GM23338 (cell line): ENCODE results near the gene PKD1L1. TPM values are rescaled to one million over a fixed set of nuclear protein-coding genes. Genes with fewer than 3 reads are reported as not detected.

ENCODE experiments used
- ATAC-seq: fragments of 200-7000 bp; cut with Tn5 transposase; 3 replicates; pipeline ENCODE4 v1.9.1; 2020
- DNase-seq: peaks from one replicate; pipeline ENCODE4 v3.0.0-alpha.2; 2015; ENCODE audit warnings: low spot score
- H2AFZ ChIP-seq: fragments of 200-600 bp; sonication (generic); 2 replicates; pipeline ENCODE4 v1.8.0; 2016; ENCODE audit warnings: antibody characterized with exemption, mild to moderate bottlenecking, moderate library complexity
- H3F3A ChIP-seq: fragments of 200-600 bp; sonication (generic); replicated peaks from 2 replicates; pipeline ENCODE4 v1.8.0; 2017; ENCODE audit warnings: antibody characterized with exemption, mixed run types, low read depth
- H3K27ac ChIP-seq: fragments of 200-600 bp; sonication (generic); 2 replicates; pipeline ENCODE4 v1.6.1; 2016; ENCODE audit warnings: low read depth
- H3K27me3 ChIP-seq: fragments of 200-600 bp; sonication (generic); 2 replicates; pipeline ENCODE4 v1.8.0; 2016; ENCODE audit warnings: mild to moderate bottlenecking, mixed run types, moderate library complexity; ENCODE audit not compliant: insufficient read depth
- H3K36me3 ChIP-seq: fragments of 200-600 bp; sonication (generic); 2 replicates; pipeline ENCODE4 v1.8.0; 2016; ENCODE audit warnings: mild to moderate bottlenecking; ENCODE audit not compliant: insufficient read depth
- H3K4me1 ChIP-seq: fragments of 200-600 bp; sonication (generic); 2 replicates; pipeline ENCODE4 v1.8.0; 2016; ENCODE audit warnings: mild to moderate bottlenecking, moderate library complexity; ENCODE audit not compliant: insufficient read depth
- H3K4me2 ChIP-seq: fragments of 200-600 bp; sonication (generic); 2 replicates; pipeline ENCODE4 v1.7.1; 2017; ENCODE audit warnings: mixed run types
- H3K4me3 ChIP-seq: fragments of 200-600 bp; sonication (generic); 2 replicates; pipeline ENCODE4 v1.6.1; 2016; ENCODE audit warnings: mixed run types
- H3K79me2 ChIP-seq: fragments of 200-600 bp; sonication (generic); replicated peaks from 2 replicates; pipeline ENCODE4 v1.8.0; 2017; ENCODE audit warnings: mild to moderate bottlenecking; ENCODE audit not compliant: insufficient read depth
- H3K9me2 ChIP-seq: fragments of 200-600 bp; sonication (generic); 2 replicates; pipeline ENCODE4 v1.8.0; 2017; ENCODE audit not compliant: insufficient read depth
- H4K20me1 ChIP-seq: fragments of 200-600 bp; sonication (generic); replicated peaks from 2 replicates; pipeline ENCODE4 v1.8.0; 2017; ENCODE audit warnings: mild to moderate bottlenecking; ENCODE audit not compliant: insufficient read depth
- H3K27ac Mint-ChIP-seq: 2 replicates; pipeline ENCODE4 v1.8.0; 2020; ENCODE audit warnings: inconsistent platforms, mild to moderate bottlenecking, moderate library complexity, mixed read lengths
- H3K27me3 Mint-ChIP-seq: 3 replicates; pipeline ENCODE4 v1.8.0; 2022; ENCODE audit warnings: low read depth, mild to moderate bottlenecking, moderate library complexity, mixed read lengths, inconsistent platforms; ENCODE audit not compliant: insufficient read depth, poor library complexity
- H3K36me3 Mint-ChIP-seq: 3 replicates; pipeline ENCODE4 v1.8.0; 2021; ENCODE audit warnings: low read depth, mild to moderate bottlenecking, inconsistent platforms, moderate library complexity, mixed read lengths
- H3K4me1 Mint-ChIP-seq: 3 replicates; pipeline ENCODE4 v1.8.0; 2020; ENCODE audit warnings: mild to moderate bottlenecking, inconsistent platforms, mixed read lengths
- H3K4me3 Mint-ChIP-seq: 3 replicates; pipeline ENCODE4 v1.8.0; 2021; ENCODE audit warnings: moderate library complexity, mild to moderate bottlenecking, inconsistent platforms, mixed read lengths
- H3K9me3 Mint-ChIP-seq: 3 replicates; pipeline ENCODE4 v1.8.0; 2020; ENCODE audit warnings: moderate library complexity, mild to moderate bottlenecking, inconsistent platforms, mixed read lengths
- JUNB ChIP-seq: IDR thresholded peaks from one replicate; pipeline ENCODE4 v1.6.1; 2016; ENCODE audit warnings: antibody characterized with exemption; ENCODE audit not compliant: unreplicated experiment
- STAT1 ChIP-seq: IDR thresholded peaks from one replicate; pipeline ENCODE4 v1.6.1; 2016; ENCODE audit warnings: antibody characterized with exemption; ENCODE audit not compliant: unreplicated experiment
- ZNF114 ChIP-seq: fragments of 250-450 bp; sonication (Bioruptor Pico); IDR thresholded peaks from 2 replicates; pipeline ENCODE4 v1.5.0; 2020; ENCODE audit warnings: mild to moderate bottlenecking, moderate library complexity
- polyA plus RNA-seq: library from polyadenylated mRNA; unstranded; fragments of >200 nt; fragmentation: Nextera tagmentation; extraction: Ambion mirVana; gene quantifications from 2 replicates; pipeline ENCODE4 v1.2.1, GENCODE V29; 2016
- total RNA-seq: library from RNA; depleted of rRNA; stranded (reverse); fragments of >200 nt; shearing (Covaris generic); gene quantifications from 2 replicates; pipeline ENCODE4 v1.2.3, GENCODE V29; 2014
- TF ChIP-seq, protein P1 (sequence below): fragments of 250-450 bp; sonication (Bioruptor Pico); IDR thresholded peaks from 2 replicates; pipeline ENCODE4 v1.5.0; 2020; ENCODE audit warnings: mild to moderate bottlenecking, moderate library complexity
- TF ChIP-seq, protein P2 (sequence below): IDR thresholded peaks from 2 replicates; pipeline ENCODE4 v1.6.1; 2016; ENCODE audit warnings: antibody characterized with exemption

Gene PKD1L1
- total and polyA plus RNA-seq, 2 experiments from 2014 or later, result 0.03 TPM; not detected in 1

- H3K4me2 ChIP-seq, result no peak overlapping the region
- no peak overlapping the region for H2AFZ ChIP-seq
- ATAC-seq (no peak), DNase-seq (no peak)
- TF ChIP-seq STAT1 (no peak), JUNB (no peak)
- TF ChIP-seq, protein P1, sequence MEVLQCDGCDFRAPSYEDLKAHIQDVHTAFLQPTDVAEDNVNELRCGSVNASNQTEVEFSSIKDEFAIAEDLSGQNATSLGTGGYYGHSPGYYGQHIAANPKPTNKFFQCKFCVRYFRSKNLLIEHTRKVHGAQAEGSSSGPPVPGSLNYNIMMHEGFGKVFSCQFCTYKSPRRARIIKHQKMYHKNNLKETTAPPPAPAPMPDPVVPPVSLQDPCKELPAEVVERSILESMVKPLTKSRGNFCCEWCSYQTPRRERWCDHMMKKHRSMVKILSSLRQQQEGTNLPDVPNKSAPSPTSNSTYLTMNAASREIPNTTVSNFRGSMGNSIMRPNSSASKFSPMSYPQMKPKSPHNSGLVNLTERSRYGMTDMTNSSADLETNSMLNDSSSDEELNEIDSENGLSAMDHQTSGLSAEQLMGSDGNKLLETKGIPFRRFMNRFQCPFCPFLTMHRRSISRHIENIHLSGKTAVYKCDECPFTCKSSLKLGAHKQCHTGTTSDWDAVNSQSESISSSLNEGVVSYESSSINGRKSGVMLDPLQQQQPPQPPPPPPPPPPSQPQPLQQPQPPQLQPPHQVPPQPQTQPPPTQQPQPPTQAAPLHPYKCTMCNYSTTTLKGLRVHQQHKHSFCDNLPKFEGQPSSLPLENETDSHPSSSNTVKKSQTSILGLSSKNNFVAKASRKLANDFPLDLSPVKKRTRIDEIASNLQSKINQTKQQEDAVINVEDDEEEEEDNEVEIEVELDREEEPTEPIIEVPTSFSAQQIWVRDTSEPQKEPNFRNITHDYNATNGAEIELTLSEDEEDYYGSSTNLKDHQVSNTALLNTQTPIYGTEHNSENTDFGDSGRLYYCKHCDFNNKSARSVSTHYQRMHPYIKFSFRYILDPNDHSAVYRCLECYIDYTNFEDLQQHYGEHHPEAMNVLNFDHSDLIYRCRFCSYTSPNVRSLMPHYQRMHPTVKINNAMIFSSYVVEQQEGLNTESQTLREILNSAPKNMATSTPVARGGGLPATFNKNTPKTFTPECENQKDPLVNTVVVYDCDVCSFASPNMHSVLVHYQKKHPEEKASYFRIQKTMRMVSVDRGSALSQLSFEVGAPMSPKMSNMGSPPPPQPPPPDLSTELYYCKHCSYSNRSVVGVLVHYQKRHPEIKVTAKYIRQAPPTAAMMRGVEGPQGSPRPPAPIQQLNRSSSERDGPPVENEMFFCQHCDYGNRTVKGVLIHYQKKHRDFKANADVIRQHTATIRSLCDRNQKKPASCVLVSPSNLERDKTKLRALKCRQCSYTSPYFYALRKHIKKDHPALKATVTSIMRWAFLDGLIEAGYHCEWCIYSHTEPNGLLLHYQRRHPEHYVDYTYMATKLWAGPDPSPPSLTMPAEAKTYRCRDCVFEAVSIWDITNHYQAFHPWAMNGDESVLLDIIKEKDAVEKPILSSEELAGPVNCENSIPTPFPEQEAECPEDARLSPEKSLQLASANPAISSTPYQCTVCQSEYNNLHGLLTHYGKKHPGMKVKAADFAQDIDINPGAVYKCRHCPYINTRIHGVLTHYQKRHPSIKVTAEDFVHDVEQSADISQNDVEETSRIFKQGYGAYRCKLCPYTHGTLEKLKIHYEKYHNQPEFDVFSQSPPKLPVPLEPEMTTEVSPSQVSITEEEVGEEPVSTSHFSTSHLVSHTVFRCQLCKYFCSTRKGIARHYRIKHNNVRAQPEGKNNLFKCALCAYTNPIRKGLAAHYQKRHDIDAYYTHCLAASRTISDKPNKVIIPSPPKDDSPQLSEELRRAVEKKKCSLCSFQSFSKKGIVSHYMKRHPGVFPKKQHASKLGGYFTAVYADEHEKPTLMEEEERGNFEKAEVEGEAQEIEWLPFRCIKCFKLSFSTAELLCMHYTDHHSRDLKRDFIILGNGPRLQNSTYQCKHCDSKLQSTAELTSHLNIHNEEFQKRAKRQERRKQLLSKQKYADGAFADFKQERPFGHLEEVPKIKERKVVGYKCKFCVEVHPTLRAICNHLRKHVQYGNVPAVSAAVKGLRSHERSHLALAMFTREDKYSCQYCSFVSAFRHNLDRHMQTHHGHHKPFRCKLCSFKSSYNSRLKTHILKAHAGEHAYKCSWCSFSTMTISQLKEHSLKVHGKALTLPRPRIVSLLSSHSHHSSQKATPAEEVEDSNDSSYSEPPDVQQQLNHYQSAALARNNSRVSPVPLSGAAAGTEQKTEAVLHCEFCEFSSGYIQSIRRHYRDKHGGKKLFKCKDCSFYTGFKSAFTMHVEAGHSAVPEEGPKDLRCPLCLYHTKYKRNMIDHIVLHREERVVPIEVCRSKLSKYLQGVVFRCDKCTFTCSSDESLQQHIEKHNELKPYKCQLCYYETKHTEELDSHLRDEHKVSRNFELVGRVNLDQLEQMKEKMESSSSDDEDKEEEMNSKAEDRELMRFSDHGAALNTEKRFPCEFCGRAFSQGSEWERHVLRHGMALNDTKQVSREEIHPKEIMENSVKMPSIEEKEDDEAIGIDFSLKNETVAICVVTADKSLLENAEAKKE, result no peak
- no peaks in the 10 kb centered on the region for H3K79me2 ChIP-seq
- H3K27me3 Mint-ChIP-seq, result peaks cover 5% of the 10 kb centered on the region
- H3K4me1 ChIP-seq, result no peaks in the 10 kb centered on the region
- H3K4me3 ChIP-seq, result no peak overlapping the region
- no peaks in the 10 kb centered on the region for H4K20me1 ChIP-seq
- H3K9me2 ChIP-seq, result no peaks in the 10 kb centered on the region
- no peaks in the 10 kb centered on the region for H3K36me3 ChIP-seq
- no peaks in the 10 kb centered on the region for H3K4me1 Mint-ChIP-seq
- H3F3A ChIP-seq, result no peaks in the 10 kb centered on the region
- H3K4me3 Mint-ChIP-seq, result no peak overlapping the region
- no peak overlapping the region for H3K27ac Mint-ChIP-seq
- no peak overlapping the region for H3K27ac ChIP-seq
- no peaks in the 10 kb centered on the region for H3K36me3 Mint-ChIP-seq
- no peaks in the 10 kb centered on the region for H3K9me3 Mint-ChIP-seq
- no peaks in the 10 kb centered on the region for H3K27me3 ChIP-seq
Observed at GRCh38 chr7:47801423-47801822, 146.8 kb downstream of the PKD1L1 start.

DNA sequence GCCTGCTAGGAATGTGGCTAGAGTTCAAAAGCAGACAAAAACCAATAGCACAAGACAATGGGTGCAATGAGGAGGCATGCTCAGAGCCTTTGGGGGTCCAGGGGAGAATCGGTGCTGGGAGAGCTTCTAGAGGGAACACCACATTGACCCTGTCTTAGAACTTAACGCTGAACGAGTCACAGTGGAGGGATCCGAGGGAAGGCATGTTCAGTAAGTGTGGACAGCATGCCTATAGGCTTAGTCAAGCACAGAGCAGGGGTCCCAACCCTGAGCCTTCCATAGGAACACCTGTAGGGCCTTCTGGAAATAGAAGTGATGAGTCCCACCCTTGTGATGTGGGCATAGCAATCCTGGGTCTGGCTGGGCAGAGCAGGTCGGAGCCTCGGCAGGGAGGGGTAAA is 148.7 kb downstream of the PKD1L1 start:
- TF ChIP-seq, protein P1, result no peak
- TF ChIP-seq, protein P2, sequence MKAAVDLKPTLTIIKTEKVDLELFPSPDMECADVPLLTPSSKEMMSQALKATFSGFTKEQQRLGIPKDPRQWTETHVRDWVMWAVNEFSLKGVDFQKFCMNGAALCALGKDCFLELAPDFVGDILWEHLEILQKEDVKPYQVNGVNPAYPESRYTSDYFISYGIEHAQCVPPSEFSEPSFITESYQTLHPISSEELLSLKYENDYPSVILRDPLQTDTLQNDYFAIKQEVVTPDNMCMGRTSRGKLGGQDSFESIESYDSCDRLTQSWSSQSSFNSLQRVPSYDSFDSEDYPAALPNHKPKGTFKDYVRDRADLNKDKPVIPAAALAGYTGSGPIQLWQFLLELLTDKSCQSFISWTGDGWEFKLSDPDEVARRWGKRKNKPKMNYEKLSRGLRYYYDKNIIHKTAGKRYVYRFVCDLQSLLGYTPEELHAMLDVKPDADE, result no peak
- no peak for TF ChIP-seq ZNF114 (CRISPR knock-in tag)
- Mint-ChIP-seq H3K36me3 (no peaks in the 10 kb centered on the region), H3K9me3 (0 out of 3 replicates have a peak, but pooled peaks cover 1% of the 10 kb centered on the region), H3K27ac (no peak overlapping the region), H3K4me1 (no peaks in the 10 kb centered on the region), H3K4me3 (no peak overlapping the region), H3K27me3 (peaks cover 5% of the 10 kb centered on the region)
- no peaks in the 10 kb centered on the region for H3K79me2 ChIP-seq
- no peaks in the 10 kb centered on the region for H3F3A ChIP-seq
- H3K4me3 ChIP-seq, result no peak overlapping the region
- H3K36me3 ChIP-seq, result no peaks in the 10 kb centered on the region
- no peaks in the 10 kb centered on the region for H4K20me1 ChIP-seq
- no peaks in the 10 kb centered on the region for H3K9me2 ChIP-seq
- DNase-seq (no peak), ATAC-seq (no peak)
- H2AFZ ChIP-seq, result no peak overlapping the region
- no peaks in the 10 kb centered on the region for H3K4me1 ChIP-seq
- H3K4me2 ChIP-seq, result no peak overlapping the region
- H3K27ac ChIP-seq, result no peak overlapping the region
- H3K27me3 ChIP-seq, result no peaks in the 10 kb centered on the region
